ENCODE data around the gene INPP5E.

GRCh38 chr9:136411378-136411777 is 28.3 kb downstream of the INPP5E start:
- TF ChIP-seq MAZ (IDR thresholded peaks at IDR 0.05; ENCODE audit: borderline replicate concordance, low read depth, low read length) (no peak), POLR2A (IDR thresholded peaks at IDR 0.05; ENCODE audit: low read length) (no peak), KDM1A (IDR thresholded peaks at IDR 0.05; ENCODE audit: low read depth) (no peak), CTCF (IDR thresholded peaks at IDR 0.05) (no peak), MAFK (IDR thresholded peaks at IDR 0.05; ENCODE audit: partially characterized antibody) (no peak), EP300 (IDR thresholded peaks at IDR 0.05) (no peak), BHLHE40 (IDR thresholded peaks at IDR 0.05; ENCODE audit: low read depth, low read length) (no peak), USF2 (IDR thresholded peaks at IDR 0.05) (no peak), RNF2 (IDR thresholded peaks at IDR 0.05; ENCODE audit: borderline replicate concordance, low read depth) (no peak), POLR2AphosphoS2 (conservative IDR thresholded peaks at IDR 0.05; ENCODE audit: low read length) (no peak)
